Glomerular visceral epithelial cell (primary cell): ENCODE measurements around the gene ELP5.
"Not testable (repeated sequence)": the region's sequence is repeated elsewhere in the genome, so short reads cannot be mapped to it uniquely, and the experiment has no call there.

ENCODE experiments used
- DNase-seq: peaks from one replicate; pipeline ENCODE4 v3.0.0-alpha.2; 2016; ENCODE audit errors: extremely low spot score

Gene ELP5

GRCh38 chr17:7236808-7237207, 15.2 kb upstream of the ELP5 start:
- DNase-seq, result no peak

- DNase-seq, result no peak
These were observed 14.7 kb upstream of the ELP5 start for GRCh38 chr17:7237266-7237760.

GRCh38 chr17:7237761-7238419, 14.1 kb upstream of the ELP5 start:
- peak; percentile 78 for DNase-seq

- DNase-seq, result peak; percentile 52
These were observed 13.5 kb upstream of the ELP5 start for GRCh38 chr17:7238420-7239090.

- peak; percentile 100 for DNase-seq
These were observed 12.7 kb upstream of the ELP5 start, which contains the start of gene PHF23 for GRCh38 chr17:7239091-7240027. Gene PHF23, minus strand, starts transcription at chr17:7239457. Its CDS starts 178 bp downstream, at chr17:7239279.

- no peak for DNase-seq
These were observed 11.6 kb upstream of the ELP5 start for GRCh38 chr17:7240375-7240774.

- DNase-seq, result no peak
These were observed 10.8 kb upstream of the ELP5 start for GRCh38 chr17:7241090-7241733.

GRCh38 chr17:7241783-7242716, 10.0 kb upstream of the ELP5 start, which contains the start of gene GABARAP:
Gene GABARAP, minus strand, starts transcription at chr17:7242449. Its CDS starts 119 bp downstream, at chr17:7242330.
- peak; percentile 90 for DNase-seq

GRCh38 chr17:7242717-7243452, 9.1 kb upstream of the ELP5 start:
- peak; percentile 94 for DNase-seq

GRCh38 chr17:7243453-7243729, 8.6 kb upstream of the ELP5 start:
- no peak for DNase-seq

- not testable (repeated sequence) for DNase-seq
These were observed 8.2 kb upstream of the ELP5 start for GRCh38 chr17:7243838-7244237.

GRCh38 chr17:7246779-7247178, 5.2 kb upstream of the ELP5 start:
- no peak for DNase-seq

GRCh38 chr17:7248796-7249195, 3.2 kb upstream of the ELP5 start:
- DNase-seq, result no peak

GRCh38 chr17:7249214-7249613, 2.8 kb upstream of the ELP5 start:
- DNase-seq, result no peak

- no peak for DNase-seq
These were observed 2.2 kb upstream of the ELP5 start for GRCh38 chr17:7249830-7250229.

- DNase-seq, result no peak
These were observed 1.1 kb upstream of the ELP5 start for GRCh38 chr17:7250695-7251627.

GRCh38 chr17:7251661-7252175, 297 bp upstream of the ELP5 start, which contains the start of gene CTDNEP1:
Gene CTDNEP1, minus strand, starts transcription at chr17:7251734. Its CDS starts 438 bp downstream, at chr17:7251296.
- DNase-seq, result peak; percentile 100

- DNase-seq, result no peak
These were observed 1.1 kb downstream of the ELP5 start for GRCh38 chr17:7253082-7253481.
